HepG2 (cell line): ENCODE measurements around the gene NUCB1. TPM values are rescaled to one million over a fixed set of nuclear protein-coding genes. Genes with fewer than 3 reads are reported as not detected.

Source experiments
- AGO2 ChIP-seq: fragments of 200-400 bp; formaldehyde crosslinking; optimal IDR thresholded peaks from 2 replicates; pipeline ENCODE3; 2017; ENCODE audit warnings: mild to moderate bottlenecking, low read depth, low read length, moderate library complexity
- BRCA1 ChIP-seq: sonication (generic); formaldehyde crosslinking; IDR thresholded peaks from 2 replicates; pipeline ENCODE4 v1.4.0; 2020; ENCODE audit warnings: missing genetic modification reagents
- CBX1 ChIP-seq: IDR thresholded peaks from one replicate; pipeline ENCODE4 v1.6.1; 2016; ENCODE audit warnings: antibody characterized with exemption, low read depth
- ELF1 ChIP-seq: sonication (generic); formaldehyde crosslinking; IDR thresholded peaks from 2 replicates; pipeline ENCODE4 v1.4.0; 2020; ENCODE audit warnings: missing genetic modification reagents
- FOXK2 ChIP-seq: fragments of 450-650 bp; IDR thresholded peaks from 2 replicates; pipeline ENCODE4 v1.6.1; 2016
- HMGA1 ChIP-seq: sonication (generic); formaldehyde crosslinking; conservative IDR thresholded peaks from 2 replicates; pipeline ENCODE4 v1.4.0; 2020; ENCODE audit warnings: missing genetic modification reagents
- HOXD1 ChIP-seq: sonication (generic); formaldehyde crosslinking; IDR thresholded peaks from 2 replicates; pipeline ENCODE4 v1.5.0; 2020; ENCODE audit warnings: missing genetic modification reagents
- NR1H2 ChIP-seq: sonication (generic); formaldehyde crosslinking; IDR thresholded peaks from 2 replicates; pipeline ENCODE4 v1.8.1; 2022; ENCODE audit warnings: low read depth, missing genetic modification reagents, borderline replicate concordance
- PHB2 ChIP-seq: fragments of 450-650 bp; IDR thresholded peaks from 2 replicates; pipeline ENCODE4 v1.6.1; 2018; ENCODE audit not compliant: partially characterized antibody
- PTBP1 ChIP-seq: fragments of 200-400 bp; formaldehyde crosslinking; IDR thresholded peaks from 2 replicates; pipeline ENCODE4 v1.6.1; 2018; ENCODE audit warnings: low read length, low read depth; ENCODE audit not compliant: poor library complexity, severe bottlenecking
- RAD21 ChIP-seq: fragments of 450-650 bp; formaldehyde crosslinking; IDR thresholded peaks from 2 replicates; pipeline ENCODE4 v1.5.0; 2020; ENCODE audit warnings: mild to moderate bottlenecking
- RXRA ChIP-seq: sonication (generic); formaldehyde crosslinking; IDR thresholded peaks from 2 replicates; pipeline ENCODE4 v1.5.1; 2020; ENCODE audit warnings: missing genetic modification reagents
- RXRB ChIP-seq: IDR thresholded peaks from 2 replicates; pipeline ENCODE4 v1.6.1; 2016; ENCODE audit warnings: borderline replicate concordance, missing genetic modification reagents, missing compliant biosample characterization
- TBX3 ChIP-seq: fragments of 450-650 bp; IDR thresholded peaks from 2 replicates; pipeline ENCODE4 v1.6.1; 2017; ENCODE audit warnings: antibody characterized with exemption, mild to moderate bottlenecking, inconsistent platforms, borderline replicate concordance
- ZNF235 ChIP-seq: sonication (generic); formaldehyde crosslinking; IDR thresholded peaks from 2 replicates; pipeline ENCODE4 v1.8.1; 2023; ENCODE audit warnings: mild to moderate bottlenecking, missing genetic modification reagents, borderline replicate concordance
- ZNF24 ChIP-seq: fragments of 450-650 bp; IDR thresholded peaks from 2 replicates; pipeline ENCODE4 v1.6.1; 2017; ENCODE audit warnings: antibody characterized with exemption, mild to moderate bottlenecking
- ZNF331 ChIP-seq: sonication (generic); formaldehyde crosslinking; IDR thresholded peaks from 2 replicates; pipeline ENCODE4 v1.4.0; 2020; ENCODE audit warnings: missing genetic modification reagents
- ZNF672 ChIP-seq: sonication (generic); formaldehyde crosslinking; IDR thresholded peaks from 2 replicates; pipeline ENCODE4 v1.8.1; 2022; ENCODE audit warnings: missing genetic modification reagents
- ZNF749 ChIP-seq: sonication (generic); formaldehyde crosslinking; IDR thresholded peaks from 2 replicates; pipeline ENCODE4 v1.8.0; 2022; ENCODE audit warnings: mild to moderate bottlenecking, missing genetic modification reagents, moderate library complexity, borderline replicate concordance
- ZNF878 ChIP-seq: sonication (generic); formaldehyde crosslinking; IDR thresholded peaks from 2 replicates; pipeline ENCODE4 v1.8.1; 2023; ENCODE audit warnings: mild to moderate bottlenecking, missing genetic modification reagents, moderate library complexity
- ZNF891 ChIP-seq: sonication (generic); formaldehyde crosslinking; IDR thresholded peaks from 2 replicates; pipeline ENCODE4 v1.5.0; 2020; ENCODE audit warnings: mild to moderate bottlenecking, missing genetic modification reagents
- polyA plus RNA-seq, 8 experiments: library from polyadenylated mRNA; depleted of rRNA in 3 of 8; stranded (reverse) in 7 of 8; unstranded in 1 of 8; fragments of >200 nt; fragmentation: Illumina TruSeq in 4 of 8; extraction: Trizol in 4 of 8; gene quantifications; 2 replicates each; pipeline versions ENCODE4 v1.2.1 to v1.2.3, GENCODE V29; 2011 to 2016; ENCODE audit warnings: low read depth in 4 of 8, missing spikeins in 1 of 8, mixed read lengths in 1 of 8; ENCODE audit not compliant: insufficient read depth in 1 of 8
- total RNA-seq, 5 experiments: library from RNA; depleted of rRNA; stranded (reverse); fragments of >200 nt; fragmentation: Illumina TruSeq; extraction: Trizol; gene quantifications; 2 replicates each; pipeline ENCODE4 v1.2.3, GENCODE V29; 2016; ENCODE audit warnings: low read depth in 1 of 5
- TF ChIP-seq, protein P1 (sequence below): sonication (generic); formaldehyde crosslinking; IDR thresholded peaks from 2 replicates; pipeline ENCODE4 v1.8.0; 2022; ENCODE audit warnings: mild to moderate bottlenecking, missing genetic modification reagents, borderline replicate concordance
- TF ChIP-seq, protein P2 (sequence below): sonication (generic); formaldehyde crosslinking; IDR thresholded peaks from 2 replicates; pipeline ENCODE4 v1.4.0; 2020; ENCODE audit warnings: mild to moderate bottlenecking, missing genetic modification reagents
- TF ChIP-seq, protein P3 (sequence below): sonication (generic); formaldehyde crosslinking; IDR thresholded peaks from 2 replicates; pipeline ENCODE4 v1.9.0; 2021; ENCODE audit warnings: missing genetic modification reagents, mild to moderate bottlenecking, borderline replicate concordance

Gene NUCB1
- total and polyA plus RNA-seq, 2 of the 13 experiments (the other 11 are each of a cell fraction or from before 2014, with no cell fraction given) = 82.3 to 106 TPM

DNA sequence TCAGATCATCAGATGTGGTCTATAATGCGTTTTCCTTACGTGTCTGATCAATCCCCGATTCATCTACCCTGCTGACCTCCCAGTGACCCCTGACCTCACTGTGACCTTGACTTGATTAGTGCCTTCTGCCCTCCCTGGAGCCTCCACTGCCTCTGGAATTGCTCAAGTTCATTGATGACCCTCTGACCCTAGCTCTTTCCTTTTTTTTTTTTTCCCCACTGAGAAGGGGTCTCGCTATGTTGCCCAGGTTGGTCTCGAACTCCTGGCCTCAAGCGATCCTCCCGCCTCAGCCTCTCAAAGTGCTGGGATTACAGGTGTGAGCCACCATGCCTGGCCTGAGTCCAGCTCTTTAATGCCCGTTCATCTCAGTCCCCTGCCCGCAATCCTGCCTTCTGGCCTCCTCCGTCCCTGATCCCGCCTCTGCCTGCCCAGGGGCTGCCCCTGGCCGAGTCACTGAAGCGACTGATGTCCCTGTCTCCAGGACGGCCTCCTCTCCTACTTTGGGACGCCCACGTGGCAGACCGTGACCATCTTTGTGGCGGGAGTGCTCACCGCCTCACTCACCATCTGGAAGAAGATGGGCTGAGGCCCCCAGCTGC, 61.0 kb downstream of the NUCB1 start (continued):
- TF ChIP-seq, protein P1, sequence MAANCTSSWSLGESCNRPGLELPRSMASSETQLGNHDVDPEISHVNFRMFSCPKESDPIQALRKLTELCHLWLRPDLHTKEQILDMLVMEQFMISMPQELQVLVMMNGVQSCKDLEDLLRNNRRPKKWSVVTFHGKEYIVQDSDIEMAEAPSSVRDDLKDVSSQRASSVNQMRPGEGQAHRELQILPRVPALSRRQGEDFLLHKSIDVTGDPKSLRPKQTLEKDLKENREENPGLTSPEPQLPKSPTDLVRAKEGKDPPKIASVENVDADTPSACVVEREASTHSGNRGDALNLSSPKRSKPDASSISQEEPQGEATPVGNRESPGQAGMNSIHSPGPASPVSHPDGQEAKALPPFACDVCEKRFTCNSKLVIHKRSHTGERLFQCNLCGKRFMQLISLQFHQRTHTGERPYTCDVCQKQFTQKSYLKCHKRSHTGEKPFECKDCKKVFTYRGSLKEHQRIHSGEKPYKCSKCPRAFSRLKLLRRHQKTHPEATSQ = no peak
- no peak for TF ChIP-seq HOXD1
- no peak for TF ChIP-seq FOXK2
- no peak for TF ChIP-seq HMGA1
- TF ChIP-seq, protein P2, sequence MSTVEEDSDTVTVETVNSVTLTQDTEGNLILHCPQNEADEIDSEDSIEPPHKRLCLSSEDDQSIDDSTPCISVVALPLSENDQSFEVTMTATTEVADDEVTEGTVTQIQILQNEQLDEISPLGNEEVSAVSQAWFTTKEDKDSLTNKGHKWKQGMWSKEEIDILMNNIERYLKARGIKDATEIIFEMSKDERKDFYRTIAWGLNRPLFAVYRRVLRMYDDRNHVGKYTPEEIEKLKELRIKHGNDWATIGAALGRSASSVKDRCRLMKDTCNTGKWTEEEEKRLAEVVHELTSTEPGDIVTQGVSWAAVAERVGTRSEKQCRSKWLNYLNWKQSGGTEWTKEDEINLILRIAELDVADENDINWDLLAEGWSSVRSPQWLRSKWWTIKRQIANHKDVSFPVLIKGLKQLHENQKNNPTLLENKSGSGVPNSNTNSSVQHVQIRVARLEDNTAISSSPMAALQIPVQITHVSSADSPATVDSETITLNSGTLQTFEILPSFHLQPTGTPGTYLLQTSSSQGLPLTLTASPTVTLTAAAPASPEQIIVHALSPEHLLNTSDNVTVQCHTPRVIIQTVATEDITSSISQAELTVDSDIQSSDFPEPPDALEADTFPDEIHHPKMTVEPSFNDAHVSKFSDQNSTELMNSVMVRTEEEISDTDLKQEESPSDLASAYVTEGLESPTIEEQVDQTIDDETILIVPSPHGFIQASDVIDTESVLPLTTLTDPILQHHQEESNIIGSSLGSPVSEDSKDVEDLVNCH (CRISPR knock-in tag) = no peak
- TF ChIP-seq ELF1 (CRISPR knock-in tag) = no peak
- TF ChIP-seq CBX1 = no peak
- TF ChIP-seq ZNF891 (CRISPR knock-in tag) = no peak
- no peak for TF ChIP-seq BRCA1 (CRISPR knock-in tag)
- 0 out of 2 replicates have a peak, but pooled peaks have one; percentile 7 for TF ChIP-seq RAD21 (CRISPR knock-in tag)
- TF ChIP-seq PTBP1 = peak; percentile 74
- no peak for TF ChIP-seq ZNF878
- TF ChIP-seq RXRB = peak; percentile 40; the same call in 1 of the 2 replicates
- TF ChIP-seq NR1H2 = no peak
- TF ChIP-seq RXRA = peak; percentile 95
- TF ChIP-seq, protein P3, sequence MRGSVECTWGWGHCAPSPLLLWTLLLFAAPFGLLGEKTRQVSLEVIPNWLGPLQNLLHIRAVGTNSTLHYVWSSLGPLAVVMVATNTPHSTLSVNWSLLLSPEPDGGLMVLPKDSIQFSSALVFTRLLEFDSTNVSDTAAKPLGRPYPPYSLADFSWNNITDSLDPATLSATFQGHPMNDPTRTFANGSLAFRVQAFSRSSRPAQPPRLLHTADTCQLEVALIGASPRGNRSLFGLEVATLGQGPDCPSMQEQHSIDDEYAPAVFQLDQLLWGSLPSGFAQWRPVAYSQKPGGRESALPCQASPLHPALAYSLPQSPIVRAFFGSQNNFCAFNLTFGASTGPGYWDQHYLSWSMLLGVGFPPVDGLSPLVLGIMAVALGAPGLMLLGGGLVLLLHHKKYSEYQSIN (CRISPR knock-in tag) = no peak
- no peak for TF ChIP-seq ZNF672 (CRISPR knock-in tag)
- TF ChIP-seq PHB2 = no peak
- no peak for TF ChIP-seq ZNF331 (CRISPR knock-in tag)
- no peak for TF ChIP-seq ZNF24
- no peak for TF ChIP-seq ZNF235 (CRISPR knock-in tag)
- no peak for TF ChIP-seq AGO2
- TF ChIP-seq TBX3 = no peak
- no peak for TF ChIP-seq ZNF749 (CRISPR knock-in tag)
